ENCODE data around the gene SEPTIN8.
"Not testable (repeated sequence)": the region's sequence is repeated elsewhere in the genome, so short reads cannot be mapped to it uniquely, and the experiment has no call there.

Gene SEPTIN8

GRCh38 chr5:132804219-132804618, 27.2 kb upstream of the SEPTIN8 start:
- not testable (repeated sequence) for H2BK12ac ChIP-seq (ENCODE audit: low read length in 2 of 2); H3K9me3 ChIP-seq (ENCODE audit: control insufficient read depth, low read length); H4K91ac ChIP-seq (ENCODE audit: low read length); H3K23ac ChIP-seq (ENCODE audit: low read length in 2 of 2); H3K18ac ChIP-seq (ENCODE audit: low read depth in 1 of 2, low read length in 2 of 2); H2AFZ ChIP-seq (ENCODE audit: low read depth, low read length); H2BK5ac ChIP-seq (ENCODE audit: low read depth, low read length, poor library complexity, severe bottlenecking); H3K27ac ChIP-seq (ENCODE audit: low read length, poor library complexity, severe bottlenecking); H2BK15ac ChIP-seq (ENCODE audit: low read depth, poor library complexity, severe bottlenecking); H3K4ac ChIP-seq (ENCODE audit: low read depth in 1 of 2, low read length in 2 of 2); DNase-seq; H3K4me3 ChIP-seq (ENCODE audit: insufficient read depth in 1 of 2, low read depth in 1 of 2, low read length in 2 of 2); H3K9ac ChIP-seq (ENCODE audit: low read length); H3K14ac ChIP-seq (ENCODE audit: low read length in 2 of 2); H2BK120ac ChIP-seq (ENCODE audit: low read depth, low read length); H3K4me1 ChIP-seq (ENCODE audit: control insufficient read depth, insufficient read depth, low read depth, low read length); H3K4me2 ChIP-seq (ENCODE audit: low read length, poor library complexity, severe bottlenecking); H3K36me3 ChIP-seq (ENCODE audit: control insufficient read depth in 1 of 2, insufficient read depth in 2 of 2, low read depth in 1 of 2, low read length in 2 of 2); H2AK5ac ChIP-seq (ENCODE audit: low read length, severe bottlenecking); H3K79me1 ChIP-seq (replicated peaks; ENCODE audit: low read length, poor library complexity, severe bottlenecking); H4K8ac ChIP-seq (ENCODE audit: low read length)
- no CpG with 5 or more reads among the region's 1 CpG for WGBS
- H3K27me3 ChIP-seq (ENCODE audit: control insufficient read depth in 1 of 2, insufficient read depth in 1 of 2, low read length in 2 of 2) = peaks cover 15 to 31% of the 10 kb centered on the region in 2 experiments

- not testable (repeated sequence) for H3K9me3 ChIP-seq (ENCODE audit: control insufficient read depth, low read length); H3K9ac ChIP-seq (ENCODE audit: low read length); H3K14ac ChIP-seq (ENCODE audit: low read length in 2 of 2); H3K79me1 ChIP-seq (replicated peaks; ENCODE audit: low read length, poor library complexity, severe bottlenecking); H2BK15ac ChIP-seq (ENCODE audit: low read depth, poor library complexity, severe bottlenecking); H2BK120ac ChIP-seq (ENCODE audit: low read depth, low read length); H3K4me2 ChIP-seq (ENCODE audit: low read length, poor library complexity, severe bottlenecking); H3K36me3 ChIP-seq (ENCODE audit: control insufficient read depth in 1 of 2, insufficient read depth in 2 of 2, low read depth in 1 of 2, low read length in 2 of 2); H4K91ac ChIP-seq (ENCODE audit: low read length); H3K23ac ChIP-seq (ENCODE audit: low read length in 2 of 2); H2AFZ ChIP-seq (ENCODE audit: low read depth, low read length); H4K8ac ChIP-seq (ENCODE audit: low read length); H2AK5ac ChIP-seq (ENCODE audit: low read length, severe bottlenecking); H3K18ac ChIP-seq (ENCODE audit: low read depth in 1 of 2, low read length in 2 of 2); H3K4me3 ChIP-seq (ENCODE audit: insufficient read depth in 1 of 2, low read depth in 1 of 2, low read length in 2 of 2); H2BK12ac ChIP-seq (ENCODE audit: low read length in 2 of 2); H2BK5ac ChIP-seq (ENCODE audit: low read depth, low read length, poor library complexity, severe bottlenecking); DNase-seq; H3K4ac ChIP-seq (ENCODE audit: low read depth in 1 of 2, low read length in 2 of 2); H3K4me1 ChIP-seq (ENCODE audit: control insufficient read depth, insufficient read depth, low read depth, low read length); H3K27ac ChIP-seq (ENCODE audit: low read length, poor library complexity, severe bottlenecking)
- 88% methylated on average over 2 of the region's 5 CpGs for WGBS
- peaks cover 15 to 28% of the 10 kb centered on the region in 2 experiments for H3K27me3 ChIP-seq (ENCODE audit: control insufficient read depth in 1 of 2, insufficient read depth in 1 of 2, low read length in 2 of 2)
Measured at GRCh38 chr5:132802685-132803066, 25.6 kb upstream of the SEPTIN8 start.

- Histone ChIP-seq H2BK12ac (ENCODE audit: low read length in 2 of 2) (no peak overlapping the region), H4K8ac (ENCODE audit: low read length) (no peak overlapping the region), H3K4ac (ENCODE audit: low read depth in 1 of 2, low read length in 2 of 2) (no peak overlapping the region), H3K23ac (ENCODE audit: low read length in 2 of 2) (no peak overlapping the region), H3K14ac (ENCODE audit: low read length in 2 of 2) (no peak overlapping the region), H2AFZ (ENCODE audit: low read depth, low read length) (no peak overlapping the region), H3K18ac (ENCODE audit: low read depth in 1 of 2, low read length in 2 of 2) (no peak overlapping the region), H3K79me1 (replicated peaks; ENCODE audit: low read length, poor library complexity, severe bottlenecking) (no peaks in the 10 kb centered on the region), H2BK5ac (ENCODE audit: low read depth, low read length, poor library complexity, severe bottlenecking) (no peak overlapping the region), H3K27me3 (ENCODE audit: control insufficient read depth in 1 of 2, insufficient read depth in 1 of 2, low read length in 2 of 2) (peaks cover 20 to 24% of the 10 kb centered on the region in 2 experiments), H4K91ac (ENCODE audit: low read length) (no peak overlapping the region), H2BK120ac (ENCODE audit: low read depth, low read length) (no peak overlapping the region), H3K4me3 (ENCODE audit: insufficient read depth in 1 of 2, low read depth in 1 of 2, low read length in 2 of 2) (no peak overlapping the region), H3K9ac (ENCODE audit: low read length) (no peak overlapping the region), H3K27ac (ENCODE audit: low read length, poor library complexity, severe bottlenecking) (no peak overlapping the region), H3K4me1 (ENCODE audit: control insufficient read depth, insufficient read depth, low read depth, low read length) (no peaks in the 10 kb centered on the region), H2BK15ac (ENCODE audit: low read depth, poor library complexity, severe bottlenecking) (no peak overlapping the region), H3K4me2 (ENCODE audit: low read length, poor library complexity, severe bottlenecking) (no peak overlapping the region), H3K9me3 (ENCODE audit: control insufficient read depth, low read length) (no peaks in the 10 kb centered on the region), H2AK5ac (ENCODE audit: low read length, severe bottlenecking) (no peak overlapping the region), H3K36me3 (ENCODE audit: control insufficient read depth in 1 of 2, insufficient read depth in 2 of 2, low read depth in 1 of 2, low read length in 2 of 2) (no peaks in the 10 kb centered on the region)
- 89% methylated on average over 4 of the region's 5 CpGs for WGBS
- DNase-seq = no peak
Measured at GRCh38 chr5:132802044-132802684, 25.1 kb upstream of the SEPTIN8 start.

- Histone ChIP-seq H3K36me3 (ENCODE audit: control insufficient read depth in 1 of 2, insufficient read depth in 2 of 2, low read depth in 1 of 2, low read length in 2 of 2) (no peaks in the 10 kb centered on the region), H3K14ac (ENCODE audit: low read length in 2 of 2) (no peak overlapping the region)
Measured at GRCh38 chr5:132800545-132800944, 23.5 kb upstream of the SEPTIN8 start.

More at GRCh38 chr5:132800545-132800944, 23.5 kb upstream of the SEPTIN8 start:
- Histone ChIP-seq H2BK120ac (ENCODE audit: low read depth, low read length) (no peak overlapping the region), H2BK5ac (ENCODE audit: low read depth, low read length, poor library complexity, severe bottlenecking) (no peak overlapping the region), H3K9ac (ENCODE audit: low read length) (no peak overlapping the region), H3K23ac (ENCODE audit: low read length in 2 of 2) (no peak overlapping the region), H2AFZ (ENCODE audit: low read depth, low read length) (no peak overlapping the region), H3K18ac (ENCODE audit: low read depth in 1 of 2, low read length in 2 of 2) (no peak overlapping the region), H3K9me3 (ENCODE audit: control insufficient read depth, low read length) (no peaks in the 10 kb centered on the region), H2BK12ac (ENCODE audit: low read length in 2 of 2) (no peak overlapping the region), H2AK5ac (ENCODE audit: low read length, severe bottlenecking) (no peak overlapping the region), H3K4ac (ENCODE audit: low read depth in 1 of 2, low read length in 2 of 2) (no peak overlapping the region), H3K4me2 (ENCODE audit: low read length, poor library complexity, severe bottlenecking) (no peak overlapping the region), H3K79me1 (replicated peaks; ENCODE audit: low read length, poor library complexity, severe bottlenecking) (no peaks in the 10 kb centered on the region), H2BK15ac (ENCODE audit: low read depth, poor library complexity, severe bottlenecking) (no peak overlapping the region), H3K27me3 (ENCODE audit: control insufficient read depth in 1 of 2, insufficient read depth in 1 of 2, low read length in 2 of 2) (peaks cover 20 to 22% of the 10 kb centered on the region in 2 experiments), H4K8ac (ENCODE audit: low read length) (no peak overlapping the region), H3K4me1 (ENCODE audit: control insufficient read depth, insufficient read depth, low read depth, low read length) (no peaks in the 10 kb centered on the region), H3K27ac (ENCODE audit: low read length, poor library complexity, severe bottlenecking) (no peak overlapping the region), H4K91ac (ENCODE audit: low read length) (no peak overlapping the region), H3K4me3 (ENCODE audit: insufficient read depth in 1 of 2, low read depth in 1 of 2, low read length in 2 of 2) (no peak overlapping the region)
- 69% methylated on average over 2 of the region's 2 CpGs for WGBS
- DNase-seq = no peak

Data from mesenchymal stem cell (in vitro differentiated cells and primary cell).